Tibial artery (tissue), 4 donors: Measurements from ENCODE around the gene DCAF16.
"Not testable (repeated sequence)": the region's sequence is repeated elsewhere in the genome, so short reads cannot be mapped to it uniquely, and the experiment has no call there.

Experiments used
- DNase-seq, 2 donors: peaks; one replicate each; pipeline ENCODE4 v3.0.0-alpha.2; 2019
- H3K27ac ChIP-seq, 2 donors: fragments of 200-600 bp; sonication (generic) in 1 of 2; 1 replicate in 1 of 2; 2 replicates in 1 of 2; pipeline ENCODE4 v1.5.1; 2018 to 2019; ENCODE audit warnings: mild to moderate bottlenecking in 1 of 2
- H3K27me3 ChIP-seq, 2 donors: fragments of 200-600 bp; sonication (generic) in 1 of 2; one replicate each; pipeline versions ENCODE4 v1.5.1 to v1.6.0; 2016 to 2019
- H3K36me3 ChIP-seq, 3 donors: fragments of 200-600 bp; sonication (generic) in 2 of 3; one replicate each; pipeline ENCODE4 v1.5.1; 2016 to 2019; ENCODE audit warnings: mild to moderate bottlenecking in 2 of 3
- H3K4me1 ChIP-seq, 4 donors: fragments of 200-600 bp; sonication (generic) in 2 of 4; 1 replicate in 3 of 4; 2 replicates in 1 of 4; pipeline ENCODE4 v1.5.1; 2016 to 2019
- H3K4me3 ChIP-seq, 2 donors: fragments of 200-600 bp; sonication (generic) in 1 of 2; 1 replicate in 1 of 2; 2 replicates in 1 of 2; pipeline ENCODE4 v1.5.1; 2018 to 2019; ENCODE audit warnings: mild to moderate bottlenecking in 2 of 2
- H3K9me3 ChIP-seq, 3 donors: fragments of 200-600 bp; sonication (generic) in 1 of 3; one replicate each; pipeline ENCODE4 v1.5.1; 2016 to 2019
- CTCF ChIP-seq, 2 experiments: fragments of 200-600 bp in 1 of 2; fragments of 450-650 bp in 1 of 2; IDR thresholded peaks; one replicate each; pipeline ENCODE4 v1.5.1; 2017 to 2019; ENCODE audit warnings: antibody characterized with exemption in 2 of 2, mild to moderate bottlenecking in 1 of 2, moderate library complexity in 1 of 2
- intact Hi-C: fragments of 100-400 bp; cut with DNase I; formaldehyde crosslinking; loops from one replicate; pipeline ENCODE4 v1.15.0; 2023; ENCODE audit warnings: low total_unique reads

The DCAF16 gene

GRCh38 chr4:17810260-17811077, at the start of gene DCAF16, which contains the start of gene NCAPG:
TSS of gene DCAF16 (minus strand) at chr4:17810757. CDS start at chr4:17804141, 6,616 bp downstream.
TSS of gene NCAPG (plus strand) at chr4:17810979. CDS start at chr4:17811078, 99 bp downstream.
- no peaks in the 10 kb centered on the region for H3K9me3 ChIP-seq
- peak; percentile 98 to 100 for DNase-seq
- peak within 1 kb of the TSS; percentile 93 to 97 for H3K27ac ChIP-seq
- peak within 1 kb of the TSS; percentile 80 to 94 for H3K4me3 ChIP-seq
- intact Hi-C loops = loop anchor here (2.0 to 5.0 kb wide), 2 partner anchors 212 to 234 kb away; partner anchors contain the start of genes LAP3 and LCORL
- peaks cover 0 to 51% (median 32%) of the 10 kb centered on the region in 4 donors for H3K4me1 ChIP-seq
- no peaks in the 10 kb centered on the region for H3K27me3 ChIP-seq
- H3K36me3 ChIP-seq = no peaks in the 10 kb centered on the region
- no peak for TF ChIP-seq CTCF (IDR thresholded peaks at IDR 0.05)

- no peak for TF ChIP-seq CTCF (IDR thresholded peaks at IDR 0.05)
- Histone ChIP-seq H3K4me1 (no peaks in the 10 kb centered on the region), H3K27me3 (no peaks in the 10 kb centered on the region), H3K9me3 (peaks cover 0 to 8% (median 0%) of the 10 kb centered on the region in 3 donors), H3K4me3 (no peak overlapping the region), H3K36me3 (peaks cover 5 to 10% (median 8%) of the 10 kb centered on the region in 3 donors), H3K27ac (no peak overlapping the region)
- intact Hi-C loops = no loop called here
- DNase-seq = no peak
These were observed 49.3 kb upstream of the DCAF16 start for GRCh38 chr4:17859793-17860406.

GRCh38 chr4:17854036-17854435, 43.5 kb upstream of the DCAF16 start:
- no peak overlapping the region for H3K4me3 ChIP-seq
- no peaks in the 10 kb centered on the region for H3K9me3 ChIP-seq
- H3K27ac ChIP-seq = no peak overlapping the region
- H3K4me1 ChIP-seq = no peaks in the 10 kb centered on the region
- intact Hi-C loops = no loop called here
- H3K27me3 ChIP-seq = no peaks in the 10 kb centered on the region
- H3K36me3 ChIP-seq = no peaks in the 10 kb centered on the region
- DNase-seq = no peak
- no peak for TF ChIP-seq CTCF (IDR thresholded peaks at IDR 0.05)

GRCh38 chr4:17851959-17852358, 41.4 kb upstream of the DCAF16 start:
- H3K27ac ChIP-seq = no peak overlapping the region
- DNase-seq = no peak
- H3K27me3 ChIP-seq = no peaks in the 10 kb centered on the region
- H3K4me3 ChIP-seq = no peak overlapping the region
- TF ChIP-seq CTCF (IDR thresholded peaks at IDR 0.05) = no peak
- intact Hi-C loops = no loop called here
- no peaks in the 10 kb centered on the region for H3K4me1 ChIP-seq
- H3K9me3 ChIP-seq = peaks cover 0 to 6% (median 0%) of the 10 kb centered on the region in 3 donors
- no peaks in the 10 kb centered on the region for H3K36me3 ChIP-seq

GRCh38 chr4:17850295-17850694, 39.7 kb upstream of the DCAF16 start:
- H3K4me3 ChIP-seq, intact Hi-C loops, H3K27ac ChIP-seq, H3K36me3 ChIP-seq, H3K9me3 ChIP-seq, DNase-seq, H3K4me1 ChIP-seq, H3K27me3 ChIP-seq: not testable (repeated sequence)

GRCh38 chr4:17846266-17846665, 35.7 kb upstream of the DCAF16 start:
- Histone ChIP-seq H3K4me1 (no peaks in the 10 kb centered on the region), H3K4me3 (no peak overlapping the region), H3K27ac (no peak overlapping the region), H3K9me3 (peaks cover 0 to 6% (median 0%) of the 10 kb centered on the region in 3 donors), H3K36me3 (no peaks in the 10 kb centered on the region), H3K27me3 (no peaks in the 10 kb centered on the region)
- no peak for DNase-seq
- TF ChIP-seq CTCF (IDR thresholded peaks at IDR 0.05) = no peak
- intact Hi-C loops = no loop called here
